IMR-90 (cell line): Measurements from ENCODE around the gene USP24.

Experiments used
- CTCF ChIP-seq: conservative IDR thresholded peaks from 2 replicates; pipeline ENCODE4 v1.5.1; 2012; ENCODE audit warnings: mild to moderate bottlenecking, low read depth, low read length, improper control_type of control experiment
- FOS ChIP-seq: fragments of 150-350 bp; IDR thresholded peaks from 2 replicates; pipeline ENCODE4 v1.6.1; 2016; ENCODE audit warnings: low read depth, low read length
- MAFK ChIP-seq: IDR thresholded peaks from 2 replicates; pipeline ENCODE4 v1.6.1; 2012; ENCODE audit warnings: low read depth, low read length, improper control_type of control experiment
- POLR2A ChIP-seq: IDR thresholded peaks from 2 replicates; pipeline ENCODE4 v1.6.1; 2012; ENCODE audit warnings: mild to moderate bottlenecking, low read depth, low read length

GRCh38 chr1:55144886-55145285 lies 70.3 kb downstream of the USP24 start:
- TF ChIP-seq CTCF = no peak
- TF ChIP-seq POLR2A = no peak
- TF ChIP-seq MAFK = no peak
- TF ChIP-seq FOS = no peak
